ACHN (cell line): ENCODE measurements around the gene EFEMP1.

Source experiments
- DNase-seq: peaks from one replicate; pipeline ENCODE4 v3.0.0-alpha.2; 2015
- in situ Hi-C: cut with HindIII; loops from 2 replicates; pipeline ENCODE4 v1.10.0; 2017; ENCODE audit warnings: low sequenced_read_pairs, low pct_ligation_motif_present, low pct_unique_long_range_greater_than_20kb

The EFEMP1 gene

DNA sequence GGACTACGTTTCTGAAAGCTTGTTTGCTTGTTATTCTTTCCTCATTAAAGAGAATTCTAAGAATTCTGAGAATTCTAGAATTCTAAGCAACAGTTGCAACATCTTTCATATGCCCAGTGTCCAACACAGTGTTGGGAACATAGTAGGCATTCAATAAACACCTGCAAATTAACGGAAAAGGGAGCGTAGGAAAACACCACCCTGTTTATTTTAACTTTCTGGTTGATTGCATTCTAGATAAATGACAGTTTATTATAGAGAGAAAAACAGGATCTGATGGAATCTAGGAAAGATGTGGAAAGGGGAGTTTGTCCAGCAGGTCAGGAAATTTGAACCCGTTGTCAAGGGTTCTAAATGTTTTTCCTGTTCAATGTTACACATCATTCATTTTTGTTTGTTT lies 24.2 kb upstream of the EFEMP1 start:
- DNase-seq: no peak
- in situ Hi-C loops: no loop called here

DNA sequence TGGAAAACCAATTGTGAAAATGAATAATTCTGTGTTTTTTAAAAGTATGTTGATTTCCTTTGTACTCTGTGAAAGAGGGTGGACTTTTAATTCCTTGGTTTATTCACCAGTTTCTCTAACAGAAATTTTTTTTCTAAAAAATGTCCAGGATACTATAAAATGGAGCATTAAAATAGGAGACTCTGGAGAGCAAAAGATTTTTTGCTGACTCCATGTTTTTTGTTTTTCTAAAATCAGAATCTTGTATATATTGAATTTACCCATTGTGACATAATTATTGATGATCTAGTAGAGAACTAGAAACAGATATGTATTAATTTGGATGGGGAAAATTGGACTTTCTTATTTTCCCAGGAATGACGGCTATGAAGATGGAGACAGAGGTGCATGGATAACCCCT lies 23.2 kb upstream of the EFEMP1 start:
- no peak for DNase-seq
- in situ Hi-C loops: no loop called here

DNA sequence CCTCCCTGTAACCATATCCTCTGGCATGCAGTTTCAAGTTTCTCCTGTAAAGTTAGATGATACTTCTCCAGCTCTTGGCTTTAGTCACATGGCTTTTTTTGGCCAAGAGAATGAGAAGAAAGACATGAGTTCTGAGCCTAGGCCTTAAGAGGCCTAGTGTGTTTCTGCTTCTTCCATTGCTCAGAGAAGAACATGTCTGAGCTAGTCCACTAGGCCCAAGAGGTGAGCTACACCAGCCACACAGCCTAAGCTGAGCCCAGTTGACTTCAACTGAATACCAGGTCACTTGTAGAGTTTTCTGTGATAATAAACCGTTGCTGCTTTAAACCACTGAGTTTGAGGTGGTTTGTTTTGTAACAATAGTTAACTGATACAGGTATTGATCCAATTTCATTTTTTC lies 19.9 kb upstream of the EFEMP1 start:
- no peak for DNase-seq
- in situ Hi-C loops: no loop called here

DNA sequence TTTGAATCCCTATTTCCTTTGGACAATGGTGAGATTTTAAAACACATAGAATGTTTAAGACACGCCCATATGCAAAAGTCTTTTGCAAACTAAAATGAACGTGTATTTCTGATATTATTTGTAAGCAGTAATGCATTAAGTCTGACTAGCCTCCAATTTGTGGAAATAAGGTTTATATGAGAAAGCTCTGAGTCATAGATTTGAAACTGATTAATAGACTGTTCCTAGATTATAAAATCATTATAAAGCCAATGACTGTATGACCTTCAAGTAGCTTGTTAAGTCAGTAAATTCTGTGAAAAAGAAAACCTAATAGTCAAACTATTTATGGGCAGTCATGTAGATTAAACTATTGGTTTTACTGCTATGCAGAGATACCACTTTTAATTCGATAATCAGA lies 12.8 kb upstream of the EFEMP1 start:
- DNase-seq: no peak
- in situ Hi-C loops: no loop called here

DNA sequence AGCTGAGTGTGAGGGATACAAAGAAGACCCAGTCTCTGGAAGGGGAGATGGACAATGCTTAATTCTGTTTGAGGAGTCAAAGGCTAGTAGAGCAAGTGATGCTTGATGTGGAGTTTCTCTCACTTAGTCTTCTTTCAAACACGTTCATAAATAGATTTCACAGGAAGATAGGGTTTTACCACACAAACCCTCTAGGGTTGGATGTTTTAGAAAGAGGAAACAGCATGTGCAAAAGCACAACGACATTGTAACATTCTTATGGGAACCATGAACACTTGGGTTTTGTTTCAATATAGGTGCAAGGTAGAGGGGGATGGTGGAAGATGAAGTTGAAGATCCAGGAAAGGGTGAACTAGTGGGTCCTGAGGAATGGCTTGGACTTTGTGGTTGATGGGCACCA lies 10.8 kb upstream of the EFEMP1 start:
- no peak for DNase-seq
- in situ Hi-C loops: no loop called here

DNA sequence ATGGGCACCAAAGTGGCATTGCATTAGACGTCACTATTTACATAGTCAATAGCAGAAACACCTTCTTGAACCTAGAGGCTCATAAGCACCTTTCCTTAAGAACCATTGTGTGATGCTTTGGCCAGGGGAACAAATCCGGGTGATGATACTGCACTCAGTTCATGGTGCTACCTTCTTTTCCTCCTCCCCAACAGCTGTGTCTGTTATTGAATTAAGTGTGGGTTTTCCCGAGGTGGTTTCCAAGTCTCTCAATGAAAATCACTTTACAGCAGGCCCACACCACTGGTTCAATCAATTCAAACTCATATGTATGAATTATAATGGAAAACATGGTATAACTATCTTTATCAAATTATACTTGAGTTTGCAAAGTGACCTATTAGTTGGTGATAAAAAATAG lies 9.3 kb upstream of the EFEMP1 start:
- no peak for DNase-seq
- in situ Hi-C loops: no loop called here

DNA sequence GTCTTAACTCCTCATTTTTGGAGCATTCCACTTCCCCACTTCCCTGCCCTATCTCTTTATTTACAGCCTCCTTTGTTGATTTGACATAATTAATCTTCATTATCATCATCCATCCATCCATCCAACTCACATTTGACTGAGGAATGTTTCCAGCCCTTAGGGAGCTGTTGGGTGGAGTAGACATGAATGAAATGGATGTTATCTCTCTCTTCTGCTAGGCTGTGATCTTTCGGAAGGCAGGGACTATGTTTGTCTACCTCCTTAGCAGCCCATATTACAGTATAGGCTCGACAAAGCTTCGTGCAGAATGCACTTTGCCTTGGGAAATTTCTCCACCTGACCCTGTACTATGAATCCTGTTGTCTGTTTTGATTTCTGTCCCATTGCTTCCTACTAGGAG lies 7.7 kb upstream of the EFEMP1 start:
- in situ Hi-C loops: no loop called here
- no peak for DNase-seq

DNA sequence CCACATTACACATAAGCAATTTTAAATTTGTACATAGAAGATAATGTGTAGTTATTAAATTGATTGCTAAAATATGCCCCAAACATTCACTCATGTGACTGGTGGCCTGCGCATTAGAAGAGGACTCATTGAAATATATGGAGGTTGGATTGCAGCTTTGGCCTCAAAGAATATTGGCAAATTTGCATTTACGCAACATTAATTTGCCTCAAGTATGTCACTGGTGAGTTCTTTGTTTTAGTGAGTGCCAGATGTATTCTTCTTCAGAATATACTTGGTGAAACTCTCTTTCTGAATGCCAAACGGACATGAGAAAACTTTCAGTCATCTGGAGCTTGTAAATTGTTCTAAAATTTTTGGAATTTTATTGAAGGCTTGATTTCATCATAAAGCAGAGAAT lies 5.9 kb upstream of the EFEMP1 start:
- in situ Hi-C loops: no loop called here
- DNase-seq: no peak

DNA sequence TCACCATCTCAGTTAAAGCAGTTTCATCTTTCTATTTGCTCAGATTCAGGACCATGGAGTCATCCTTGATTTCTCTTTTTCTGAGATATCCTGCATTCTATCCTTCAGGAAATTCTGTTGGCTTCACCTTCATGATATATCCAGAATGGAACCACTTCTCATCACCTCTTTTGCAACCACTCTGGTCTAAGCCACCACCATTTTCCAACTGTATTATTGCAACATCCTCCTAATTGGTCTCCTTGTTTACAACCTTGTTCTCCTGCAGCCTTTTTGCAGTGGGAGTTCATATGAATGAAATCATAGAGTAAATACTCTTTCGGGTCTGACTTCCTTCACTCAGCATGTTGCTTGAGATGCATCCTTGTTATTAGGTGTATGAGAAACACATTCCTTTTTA lies 3.4 kb upstream of the EFEMP1 start:
- in situ Hi-C loops: no loop called here
- no peak for DNase-seq

DNA sequence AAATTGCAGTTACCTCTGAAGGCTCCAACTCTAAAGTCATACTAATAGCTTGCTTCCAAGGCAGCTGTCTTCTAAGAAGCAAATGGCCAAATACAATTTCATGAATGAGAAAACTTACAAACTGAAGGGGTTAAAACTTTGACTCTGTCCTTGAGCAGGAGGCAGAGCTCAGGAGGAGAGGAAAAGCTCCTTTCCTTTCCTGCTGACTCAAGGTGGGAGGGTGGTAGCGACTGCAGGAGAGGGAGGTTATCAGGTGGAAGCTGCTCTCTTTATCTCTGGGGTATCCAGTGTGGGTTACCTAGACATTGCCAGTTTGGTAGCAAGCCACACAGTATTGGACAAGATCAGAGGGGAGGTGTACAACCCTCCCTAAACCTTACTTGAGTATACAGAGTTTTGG lies 2.7 kb upstream of the EFEMP1 start:
- DNase-seq: no peak
- in situ Hi-C loops: no loop called here

DNA sequence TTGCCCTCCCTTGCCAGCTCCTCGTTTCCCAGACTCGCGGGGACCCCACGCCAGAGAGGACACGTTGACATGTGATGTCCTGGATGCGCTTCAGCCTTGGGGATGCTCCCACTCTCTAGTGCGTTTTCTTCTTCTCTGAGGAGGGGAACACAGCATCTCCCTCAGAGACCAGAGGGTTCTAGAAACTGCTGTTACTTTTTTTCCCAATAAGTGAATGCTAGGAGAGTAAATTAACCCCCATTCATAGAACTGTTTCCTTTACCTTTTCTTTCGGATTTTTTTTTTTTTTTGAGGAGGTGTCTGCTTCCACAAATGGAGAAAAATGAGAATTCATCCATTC lies 370 bp upstream of the EFEMP1 start:
- in situ Hi-C loops: no loop called here
- DNase-seq: no peak

DNA sequence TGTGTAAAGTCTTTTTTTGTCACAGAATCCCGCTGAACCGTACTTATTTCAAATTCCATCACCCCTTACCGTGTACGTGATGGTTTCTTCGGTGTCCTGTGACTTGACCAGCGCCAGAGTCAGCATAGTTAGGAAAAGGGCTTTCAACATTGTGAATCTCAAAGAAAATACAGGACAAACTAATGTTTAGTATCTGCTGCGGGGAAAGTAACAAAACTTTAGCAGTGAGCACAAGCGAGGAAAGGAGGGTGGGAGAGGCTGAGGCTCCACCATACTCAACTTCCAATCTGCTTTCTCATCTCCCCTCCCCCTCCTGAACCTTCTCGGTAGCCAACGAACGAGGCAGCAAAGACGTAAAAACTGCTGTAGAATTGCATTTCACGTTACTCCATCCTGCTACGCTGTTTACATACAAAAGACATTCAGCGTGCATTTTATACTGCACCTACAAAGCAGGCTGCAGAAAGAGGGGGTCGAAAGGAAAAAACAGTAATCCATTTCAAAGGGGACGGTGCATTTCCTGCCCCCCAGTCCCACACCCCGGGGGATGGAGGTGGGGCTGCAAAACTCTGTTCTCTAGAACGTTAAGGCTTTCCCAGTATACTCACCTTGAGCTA lies 1.2 kb downstream of the EFEMP1 start:
- in situ Hi-C loops: no loop called here
- no peak for DNase-seq

DNA sequence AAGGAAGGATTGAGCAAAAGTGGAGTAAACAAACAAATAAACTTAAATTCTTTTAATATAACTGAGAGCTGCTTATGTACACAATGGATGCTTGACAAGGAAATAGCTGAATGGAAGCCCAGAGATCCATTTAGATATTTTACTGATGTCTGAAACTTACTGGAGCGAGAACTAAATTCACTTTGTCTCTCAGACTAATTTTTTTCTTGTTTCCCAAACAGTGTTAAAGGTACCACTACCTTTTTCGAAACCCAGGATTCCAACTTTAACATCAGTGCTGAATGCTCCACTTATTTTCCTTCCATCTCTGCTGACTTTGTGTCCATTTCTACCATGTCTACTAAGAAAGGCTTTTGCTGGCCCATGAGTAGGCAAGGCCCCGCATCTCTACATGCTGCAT lies 4.0 kb downstream of the EFEMP1 start:
- in situ Hi-C loops: no loop called here
- DNase-seq: no peak

DNA sequence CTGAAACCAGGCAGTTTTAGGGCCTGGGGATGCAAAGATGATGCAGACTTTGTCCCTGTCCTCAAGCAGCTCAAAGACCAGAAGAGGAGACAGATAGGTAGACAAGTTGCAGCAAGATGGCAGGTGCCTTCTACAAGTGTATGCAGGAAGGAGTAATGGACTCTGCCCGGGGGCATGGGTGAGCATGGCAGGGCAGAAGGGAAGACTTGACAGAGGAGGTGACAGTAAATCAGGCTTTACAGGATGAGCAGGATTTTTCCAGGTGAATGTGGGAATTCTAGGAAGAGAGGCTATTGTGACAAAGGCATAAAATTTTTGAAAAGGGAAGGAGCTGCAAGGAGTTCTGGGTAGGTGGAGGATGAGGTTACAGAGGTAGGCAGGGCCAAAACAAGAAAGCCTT lies 4.7 kb downstream of the EFEMP1 start:
- in situ Hi-C loops: no loop called here
- DNase-seq: no peak

DNA sequence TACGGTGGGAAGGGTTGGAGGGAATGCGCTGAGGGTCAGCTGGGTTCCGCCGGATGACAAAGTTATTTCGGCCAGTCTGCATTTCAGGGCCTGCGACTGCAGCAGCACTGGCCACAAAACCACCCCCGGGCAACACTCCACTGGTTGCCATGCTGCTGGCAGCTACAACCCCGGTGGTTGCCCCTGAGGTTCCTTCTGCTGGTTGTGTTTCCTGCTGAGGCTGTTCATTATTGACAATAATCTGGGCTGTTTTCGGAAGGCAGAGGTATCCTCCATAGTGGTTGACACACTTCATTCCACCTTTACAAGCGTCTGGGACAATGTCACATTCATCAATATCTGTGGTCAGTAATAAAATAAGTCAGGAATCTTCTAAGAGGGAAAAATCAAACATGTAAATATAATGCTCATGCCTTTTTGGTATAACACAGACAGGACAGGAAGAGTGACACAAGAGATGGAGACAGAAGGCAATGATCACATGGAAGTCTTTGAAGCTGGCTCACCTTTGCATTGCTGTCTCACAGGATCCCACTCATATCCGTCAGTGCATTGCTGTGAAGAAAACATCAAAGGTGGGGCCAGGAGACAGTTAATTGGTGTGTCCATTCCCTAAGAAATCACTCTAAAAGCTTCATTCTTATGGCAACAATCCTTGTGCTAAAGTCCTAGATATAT lies 5.7 kb downstream of the EFEMP1 start:
- DNase-seq: no peak
- in situ Hi-C loops: no loop called here

DNA sequence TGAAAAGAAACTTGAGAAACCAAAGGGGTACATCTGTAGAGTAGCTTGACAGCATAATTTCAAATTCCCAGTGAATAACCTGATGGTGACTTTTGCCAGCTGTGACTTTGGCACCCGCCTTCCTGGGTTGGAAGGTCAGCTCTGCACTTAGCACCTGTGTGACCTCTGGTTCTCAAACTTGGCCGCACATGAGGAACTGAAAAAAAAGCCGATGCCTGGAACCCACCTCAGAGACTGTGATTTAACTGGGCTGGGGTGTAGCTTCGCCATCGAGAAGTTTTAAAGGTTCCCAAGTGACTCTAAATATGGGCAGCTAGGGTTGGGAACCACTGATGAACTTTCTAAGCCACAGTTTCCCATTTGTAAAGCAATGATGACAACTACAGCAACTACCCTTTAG lies 6.5 kb downstream of the EFEMP1 start:
- in situ Hi-C loops: no loop called here
- no peak for DNase-seq

DNA sequence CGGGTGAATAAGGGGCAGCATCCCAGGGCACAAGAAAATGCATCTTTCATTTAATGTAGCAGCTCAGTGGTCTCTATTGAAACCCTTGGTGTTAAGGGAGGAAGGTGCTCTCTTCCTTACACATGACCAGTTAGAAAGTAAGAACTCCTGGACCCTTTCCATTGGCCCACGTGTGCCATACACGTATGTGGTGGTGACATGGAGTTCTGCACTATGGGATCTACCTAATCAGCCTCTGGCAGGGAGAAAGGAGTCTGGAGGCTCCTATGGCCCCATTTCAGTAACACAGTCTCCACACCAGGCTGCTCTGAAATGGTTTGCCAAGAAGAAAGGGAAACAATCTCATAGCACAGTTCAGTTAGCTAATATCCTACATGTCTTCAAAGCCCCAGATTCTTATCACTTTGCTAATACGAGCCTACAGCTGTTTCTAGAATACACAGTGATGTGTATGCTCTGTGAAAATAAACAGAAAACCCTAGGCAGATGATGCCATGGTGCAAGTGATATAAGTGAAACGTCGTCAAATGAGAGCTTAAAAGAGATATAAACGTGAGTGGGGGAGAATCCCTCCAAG lies 7.0 kb downstream of the EFEMP1 start:
- no peak for DNase-seq
- in situ Hi-C loops: no loop called here

DNA sequence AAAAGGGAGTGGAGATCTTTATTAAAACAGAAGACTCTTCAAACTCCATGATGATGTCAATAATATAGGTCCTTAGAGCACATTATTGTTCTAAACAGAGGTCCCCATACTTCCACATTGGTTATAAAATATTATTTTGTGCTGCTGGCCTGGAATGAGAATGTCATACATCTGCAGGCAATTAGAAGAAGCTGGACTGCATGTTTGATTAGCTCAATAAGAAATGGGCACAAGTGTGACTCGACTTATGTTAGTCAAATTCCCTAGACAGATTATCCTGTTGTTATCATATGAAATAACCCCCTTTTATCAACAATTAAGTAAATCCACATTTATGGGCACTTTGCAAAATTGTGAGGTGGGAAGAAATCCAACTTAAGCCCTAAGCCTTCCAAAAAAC lies 8.8 kb downstream of the EFEMP1 start:
- in situ Hi-C loops: no loop called here
- no peak for DNase-seq

DNA sequence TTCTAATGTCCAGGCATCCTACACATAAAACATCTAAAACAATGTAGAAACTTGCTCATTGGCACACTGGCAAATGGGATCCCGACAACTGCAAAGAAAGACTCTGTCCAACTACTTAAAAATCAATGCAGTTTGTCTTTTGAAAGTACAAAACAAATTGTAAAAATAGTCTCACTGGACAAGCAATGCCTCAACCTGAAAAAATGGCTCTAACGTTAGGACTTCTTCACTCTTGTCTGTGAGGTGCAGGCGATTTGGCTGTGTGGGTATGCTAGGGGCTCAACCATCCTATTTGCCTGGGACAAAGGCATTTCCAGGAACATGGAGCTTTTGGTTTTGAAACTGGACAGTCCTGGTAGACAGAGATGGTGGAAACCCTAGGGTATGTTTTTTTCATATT lies 10.7 kb downstream of the EFEMP1 start:
- in situ Hi-C loops: no loop called here
- DNase-seq: no peak

DNA sequence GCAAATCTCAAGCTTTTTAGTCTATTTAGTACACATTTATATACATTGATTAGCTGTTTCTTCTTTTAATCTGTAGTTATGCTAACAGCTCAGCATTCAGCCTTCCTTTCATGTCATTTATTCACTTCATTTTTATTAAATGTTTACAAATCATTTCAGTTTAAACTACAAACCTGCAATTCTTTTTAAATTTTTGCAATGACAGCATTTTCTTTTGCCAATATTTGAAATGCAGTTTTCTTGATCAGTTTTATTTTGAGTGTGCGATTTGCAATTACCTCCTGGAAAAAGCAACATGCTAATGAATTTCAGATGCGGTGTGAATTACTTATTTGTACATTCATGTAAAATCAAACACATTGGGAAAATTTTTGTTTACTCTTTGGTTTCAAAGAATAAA lies 13.5 kb downstream of the EFEMP1 start:
- in situ Hi-C loops: no loop called here
- DNase-seq: no peak

DNA sequence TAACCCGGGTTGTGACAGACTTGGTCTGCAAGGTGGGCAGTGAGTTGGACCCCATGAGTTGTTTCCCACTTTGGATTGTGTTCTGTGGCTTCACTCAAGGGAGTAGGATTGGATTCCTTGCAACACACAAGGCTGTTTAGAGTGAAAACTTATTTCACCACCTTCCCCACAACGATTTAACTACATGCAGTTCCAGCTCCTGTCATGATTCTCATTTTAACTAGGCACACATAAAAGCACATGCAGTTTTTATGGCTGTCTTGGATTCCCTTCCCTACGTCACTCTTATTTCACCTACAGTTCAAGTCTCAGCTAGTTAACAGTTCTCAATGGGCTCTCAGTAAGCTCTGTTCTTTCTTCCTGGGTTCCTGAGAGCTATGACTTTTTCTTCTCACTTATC lies 15.9 kb downstream of the EFEMP1 start:
- no peak for DNase-seq
- in situ Hi-C loops: no loop called here
